PFSK-1 (cell line): ENCODE results near the gene LVRN.

Source experiments
- FOXP2 ChIP-seq: optimal IDR thresholded peaks from 2 replicates; pipeline ENCODE3; 2011; ENCODE audit warnings: borderline replicate concordance, control low read depth, inconsistent platforms; ENCODE audit not compliant: insufficient read depth; ENCODE audit errors: extremely low read length, extremely low read depth
- POLR2AphosphoS5 ChIP-seq: IDR thresholded peaks from 2 replicates; pipeline ENCODE4 v1.6.1; 2012; ENCODE audit warnings: low read depth, mild to moderate bottlenecking, control low read depth, low read length, moderate library complexity
- SIN3A ChIP-seq: IDR thresholded peaks from 2 replicates; pipeline ENCODE4 v1.6.1; 2012; ENCODE audit warnings: mild to moderate bottlenecking, low read length, moderate library complexity, borderline replicate concordance; ENCODE audit not compliant: insufficient read depth
- TAF1 ChIP-seq: IDR thresholded peaks from 2 replicates; pipeline ENCODE4 v1.6.1; 2012; ENCODE audit warnings: low read length, control low read depth, borderline replicate concordance; ENCODE audit not compliant: insufficient read depth
- TF ChIP-seq, protein P1 (sequence below), 2 experiments: IDR thresholded peaks; 2 replicates each; pipeline versions ENCODE4 v1.6.1 to v1.8.0; 2011 to 2012; ENCODE audit warnings: low read depth in 2 of 2, low read length in 2 of 2, control low read depth in 1 of 2, inconsistent platforms in 1 of 2, mild to moderate bottlenecking in 1 of 2, moderate library complexity in 1 of 2; ENCODE audit not compliant: insufficient read depth in 1 of 2

DNA sequence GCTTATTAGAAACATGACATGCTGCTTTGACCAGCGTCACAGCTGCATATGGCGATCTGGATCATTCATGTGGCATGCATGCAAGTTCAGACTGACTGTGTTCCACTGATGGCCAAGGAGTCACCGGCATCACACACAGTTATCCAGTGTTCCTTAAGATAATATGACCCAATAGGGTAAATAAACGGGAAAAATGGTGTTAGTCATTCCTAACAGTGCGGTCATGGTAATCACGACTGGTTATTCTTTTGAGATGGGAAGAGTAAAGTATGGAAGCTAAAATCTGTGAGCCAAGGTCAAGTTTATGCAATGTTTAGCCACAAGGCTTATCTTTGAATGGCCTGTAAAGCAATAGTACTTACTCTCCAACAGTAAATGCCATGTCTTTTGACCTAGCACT is 29.3 kb upstream of the LVRN start:
- TF ChIP-seq POLR2AphosphoS5 (no peak), TAF1 (no peak), FOXP2 (no peak), SIN3A (no peak)
- TF ChIP-seq, protein P1, sequence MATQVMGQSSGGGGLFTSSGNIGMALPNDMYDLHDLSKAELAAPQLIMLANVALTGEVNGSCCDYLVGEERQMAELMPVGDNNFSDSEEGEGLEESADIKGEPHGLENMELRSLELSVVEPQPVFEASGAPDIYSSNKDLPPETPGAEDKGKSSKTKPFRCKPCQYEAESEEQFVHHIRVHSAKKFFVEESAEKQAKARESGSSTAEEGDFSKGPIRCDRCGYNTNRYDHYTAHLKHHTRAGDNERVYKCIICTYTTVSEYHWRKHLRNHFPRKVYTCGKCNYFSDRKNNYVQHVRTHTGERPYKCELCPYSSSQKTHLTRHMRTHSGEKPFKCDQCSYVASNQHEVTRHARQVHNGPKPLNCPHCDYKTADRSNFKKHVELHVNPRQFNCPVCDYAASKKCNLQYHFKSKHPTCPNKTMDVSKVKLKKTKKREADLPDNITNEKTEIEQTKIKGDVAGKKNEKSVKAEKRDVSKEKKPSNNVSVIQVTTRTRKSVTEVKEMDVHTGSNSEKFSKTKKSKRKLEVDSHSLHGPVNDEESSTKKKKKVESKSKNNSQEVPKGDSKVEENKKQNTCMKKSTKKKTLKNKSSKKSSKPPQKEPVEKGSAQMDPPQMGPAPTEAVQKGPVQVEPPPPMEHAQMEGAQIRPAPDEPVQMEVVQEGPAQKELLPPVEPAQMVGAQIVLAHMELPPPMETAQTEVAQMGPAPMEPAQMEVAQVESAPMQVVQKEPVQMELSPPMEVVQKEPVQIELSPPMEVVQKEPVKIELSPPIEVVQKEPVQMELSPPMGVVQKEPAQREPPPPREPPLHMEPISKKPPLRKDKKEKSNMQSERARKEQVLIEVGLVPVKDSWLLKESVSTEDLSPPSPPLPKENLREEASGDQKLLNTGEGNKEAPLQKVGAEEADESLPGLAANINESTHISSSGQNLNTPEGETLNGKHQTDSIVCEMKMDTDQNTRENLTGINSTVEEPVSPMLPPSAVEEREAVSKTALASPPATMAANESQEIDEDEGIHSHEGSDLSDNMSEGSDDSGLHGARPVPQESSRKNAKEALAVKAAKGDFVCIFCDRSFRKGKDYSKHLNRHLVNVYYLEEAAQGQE (IDR thresholded peaks at IDR 0.05; ENCODE audit: insufficient read depth in 1 of 2, low read depth in 2 of 2, low read length in 2 of 2): no peak
